Measurements from ENCODE around the gene SNX19.

SNX19 gene, protein sequence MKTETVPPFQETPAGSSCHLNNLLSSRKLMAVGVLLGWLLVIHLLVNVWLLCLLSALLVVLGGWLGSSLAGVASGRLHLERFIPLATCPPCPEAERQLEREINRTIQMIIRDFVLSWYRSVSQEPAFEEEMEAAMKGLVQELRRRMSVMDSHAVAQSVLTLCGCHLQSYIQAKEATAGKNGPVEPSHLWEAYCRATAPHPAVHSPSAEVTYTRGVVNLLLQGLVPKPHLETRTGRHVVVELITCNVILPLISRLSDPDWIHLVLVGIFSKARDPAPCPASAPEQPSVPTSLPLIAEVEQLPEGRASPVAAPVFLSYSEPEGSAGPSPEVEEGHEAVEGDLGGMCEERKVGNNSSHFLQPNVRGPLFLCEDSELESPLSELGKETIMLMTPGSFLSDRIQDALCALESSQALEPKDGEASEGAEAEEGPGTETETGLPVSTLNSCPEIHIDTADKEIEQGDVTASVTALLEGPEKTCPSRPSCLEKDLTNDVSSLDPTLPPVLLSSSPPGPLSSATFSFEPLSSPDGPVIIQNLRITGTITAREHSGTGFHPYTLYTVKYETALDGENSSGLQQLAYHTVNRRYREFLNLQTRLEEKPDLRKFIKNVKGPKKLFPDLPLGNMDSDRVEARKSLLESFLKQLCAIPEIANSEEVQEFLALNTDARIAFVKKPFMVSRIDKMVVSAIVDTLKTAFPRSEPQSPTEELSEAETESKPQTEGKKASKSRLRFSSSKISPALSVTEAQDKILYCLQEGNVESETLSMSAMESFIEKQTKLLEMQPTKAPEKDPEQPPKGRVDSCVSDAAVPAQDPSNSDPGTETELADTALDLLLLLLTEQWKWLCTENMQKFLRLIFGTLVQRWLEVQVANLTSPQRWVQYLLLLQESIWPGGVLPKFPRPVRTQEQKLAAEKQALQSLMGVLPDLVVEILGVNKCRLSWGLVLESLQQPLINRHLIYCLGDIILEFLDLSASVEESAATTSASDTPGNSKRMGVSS

DNA sequence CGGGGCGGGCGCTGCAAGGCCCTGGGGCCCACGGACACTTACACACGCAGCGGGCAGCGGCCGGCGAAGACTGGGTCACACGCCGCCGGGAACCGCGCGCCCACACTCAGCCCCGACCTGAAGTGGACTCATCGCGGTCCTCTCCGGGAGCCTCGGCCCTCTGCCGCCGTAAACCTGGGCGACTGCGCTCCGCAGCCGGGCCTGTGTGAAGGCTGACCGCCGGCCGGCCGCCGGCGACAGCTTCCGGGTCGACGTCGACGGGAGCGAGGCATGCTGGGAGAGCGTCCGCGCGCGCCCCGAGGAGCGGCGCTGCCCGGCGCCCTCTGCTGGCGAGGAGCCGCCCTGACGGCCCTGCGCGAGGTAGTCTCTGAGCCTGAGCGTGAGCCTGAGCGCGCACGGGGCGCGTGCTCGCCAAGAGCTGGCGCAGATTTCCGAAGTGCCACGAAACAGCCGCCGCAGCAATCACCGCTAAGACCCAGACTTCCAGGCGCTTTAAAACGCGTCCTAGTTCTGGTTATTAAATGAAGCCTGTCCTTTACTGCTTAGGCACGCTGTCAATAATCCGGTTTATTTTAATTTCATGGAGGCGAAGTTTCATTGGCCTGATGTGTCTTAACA lies at the start of gene SNX19:
TSS of gene SNX19 (minus strand) at position 242 of the 618 bp plus-strand sequence. CDS start 540 bp downstream, outside the sequence.
- Histone ChIP-seq H4K20me1 (ENCODE audit: insufficient read depth, low read length) (no peaks in the 10 kb centered on the region), H3K79me2 (ENCODE audit: low read length) (peaks cover 25% of the 10 kb centered on the region), H3K4me1 (ENCODE audit: low read length) (peaks cover 10% of the 10 kb centered on the region), H3K9me3 (ENCODE audit: insufficient read depth, low read length) (no peaks in the 10 kb centered on the region), H3K4me2 (ENCODE audit: low read length) (peak within 1 kb of the TSS; percentile 92), H3K36me3 (replicated peaks; ENCODE audit: low read depth, low read length) (peaks cover 7% of the 10 kb centered on the region), H2AFZ (ENCODE audit: low read depth, low read length) (peak within 1 kb of the TSS; percentile 97), H3K9ac (ENCODE audit: low read length) (peak within 1 kb of the TSS; percentile 91), H3K27me3 (ENCODE audit: low read depth, low read length) (0 out of 2 replicates have a peak, but pooled peaks cover 1% of the 10 kb centered on the region), H3K27ac (ENCODE audit: low read length) (0 out of 2 replicates have a peak within 1 kb of the TSS, but pooled peaks have one; percentile 20), H3K4me3 (ENCODE audit: low read length) (peak within 1 kb of the TSS; percentile 98)
- TF ChIP-seq, protein P1, sequence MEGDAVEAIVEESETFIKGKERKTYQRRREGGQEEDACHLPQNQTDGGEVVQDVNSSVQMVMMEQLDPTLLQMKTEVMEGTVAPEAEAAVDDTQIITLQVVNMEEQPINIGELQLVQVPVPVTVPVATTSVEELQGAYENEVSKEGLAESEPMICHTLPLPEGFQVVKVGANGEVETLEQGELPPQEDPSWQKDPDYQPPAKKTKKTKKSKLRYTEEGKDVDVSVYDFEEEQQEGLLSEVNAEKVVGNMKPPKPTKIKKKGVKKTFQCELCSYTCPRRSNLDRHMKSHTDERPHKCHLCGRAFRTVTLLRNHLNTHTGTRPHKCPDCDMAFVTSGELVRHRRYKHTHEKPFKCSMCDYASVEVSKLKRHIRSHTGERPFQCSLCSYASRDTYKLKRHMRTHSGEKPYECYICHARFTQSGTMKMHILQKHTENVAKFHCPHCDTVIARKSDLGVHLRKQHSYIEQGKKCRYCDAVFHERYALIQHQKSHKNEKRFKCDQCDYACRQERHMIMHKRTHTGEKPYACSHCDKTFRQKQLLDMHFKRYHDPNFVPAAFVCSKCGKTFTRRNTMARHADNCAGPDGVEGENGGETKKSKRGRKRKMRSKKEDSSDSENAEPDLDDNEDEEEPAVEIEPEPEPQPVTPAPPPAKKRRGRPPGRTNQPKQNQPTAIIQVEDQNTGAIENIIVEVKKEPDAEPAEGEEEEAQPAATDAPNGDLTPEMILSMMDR (IDR thresholded peaks at IDR 0.05; ENCODE audit: low read depth, low read length): peak; percentile 70
- no peak for TF ChIP-seq EZH2phosphoT487 (IDR thresholded peaks at IDR 0.05; ENCODE audit: low read depth)

DNA sequence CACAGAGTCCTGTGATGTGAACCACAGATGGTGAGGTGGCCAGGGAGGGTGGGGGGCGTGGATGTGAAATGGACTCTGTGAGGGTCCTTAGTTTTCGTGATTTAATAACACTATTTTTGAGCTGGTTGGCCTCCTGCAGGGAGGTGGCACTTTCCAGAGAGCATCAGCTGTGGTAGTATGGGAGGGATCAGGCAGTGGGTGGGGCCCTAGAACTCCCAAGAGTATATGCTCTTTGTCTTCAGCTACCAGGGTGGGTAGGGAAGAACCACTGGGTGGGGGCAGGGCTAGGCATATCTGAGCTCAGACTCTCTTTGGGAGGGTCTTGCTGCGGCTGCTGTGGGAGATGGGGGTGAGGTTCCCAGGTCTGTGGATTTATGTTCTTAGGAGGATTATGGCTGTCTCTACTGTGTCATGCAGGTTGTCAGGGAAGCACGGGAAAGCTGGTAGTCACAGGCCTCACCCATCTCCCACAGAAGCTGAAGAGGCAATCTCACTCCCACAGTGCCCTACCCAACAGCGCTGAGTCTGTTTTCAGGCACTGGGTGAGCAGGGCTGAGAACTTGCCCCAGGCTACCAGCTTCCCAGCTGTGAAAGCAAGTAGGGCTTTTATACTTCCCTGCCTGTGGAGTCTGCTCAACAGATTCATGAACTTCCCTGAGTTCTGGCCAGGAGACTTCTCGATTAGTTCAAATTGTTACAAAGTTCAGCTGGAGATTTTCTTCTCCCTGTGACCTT lies 47.9 kb upstream of the SNX19 start:
- Histone ChIP-seq H4K20me1 (ENCODE audit: insufficient read depth, low read length) (no peaks in the 10 kb centered on the region), H3K79me2 (ENCODE audit: low read length) (no peaks in the 10 kb centered on the region), H3K4me3 (ENCODE audit: low read length) (no peak overlapping the region), H3K9me3 (ENCODE audit: insufficient read depth, low read length) (no peaks in the 10 kb centered on the region), H3K4me2 (ENCODE audit: low read length) (no peak overlapping the region), H3K4me1 (ENCODE audit: low read length) (no peaks in the 10 kb centered on the region), H2AFZ (ENCODE audit: low read depth, low read length) (no peak overlapping the region), H3K27me3 (ENCODE audit: low read depth, low read length) (no peaks in the 10 kb centered on the region), H3K27ac (ENCODE audit: low read length) (no peak overlapping the region), H3K36me3 (replicated peaks; ENCODE audit: low read depth, low read length) (no peaks in the 10 kb centered on the region), H3K9ac (ENCODE audit: low read length) (no peak overlapping the region)
- TF ChIP-seq, protein P1 (IDR thresholded peaks at IDR 0.05; ENCODE audit: low read depth, low read length): no peak
- TF ChIP-seq EZH2phosphoT487 (IDR thresholded peaks at IDR 0.05; ENCODE audit: low read depth): no peak

- H3K27ac ChIP-seq (ENCODE audit: low read length): no peak overlapping the region
- no peak overlapping the region for H3K4me2 ChIP-seq (ENCODE audit: low read length)
- no peaks in the 10 kb centered on the region for H3K36me3 ChIP-seq (replicated peaks; ENCODE audit: low read depth, low read length)
- no peaks in the 10 kb centered on the region for H4K20me1 ChIP-seq (ENCODE audit: insufficient read depth, low read length)
- H3K9ac ChIP-seq (ENCODE audit: low read length): no peak overlapping the region
- peaks cover 8% of the 10 kb centered on the region; the same call in 1 of the 2 replicates for H3K27me3 ChIP-seq (ENCODE audit: low read depth, low read length)
- no peak overlapping the region for H2AFZ ChIP-seq (ENCODE audit: low read depth, low read length)
- no peak overlapping the region for H3K4me3 ChIP-seq (ENCODE audit: low read length)
- TF ChIP-seq, protein P1 (IDR thresholded peaks at IDR 0.05; ENCODE audit: low read depth, low read length): no peak
- H3K4me1 ChIP-seq (ENCODE audit: low read length): no peaks in the 10 kb centered on the region
- H3K79me2 ChIP-seq (ENCODE audit: low read length): no peaks in the 10 kb centered on the region
- H3K9me3 ChIP-seq (ENCODE audit: insufficient read depth, low read length): no peaks in the 10 kb centered on the region
These were observed 31.6 kb upstream of the SNX19 start for GRCh38 chr11:130947889-130948288.

All from OCI-LY3 (cell line).